MM.1S (cell line): ENCODE data around the gene F12.

Source experiments
- CTCF ChIP-seq: fragments of 300-600 bp; sonication (generic); IDR thresholded peaks from 2 replicates; pipeline ENCODE4 v1.5.1; 2016; ENCODE audit warnings: antibody characterized with exemption, low read length, mixed read lengths
- EZH2phosphoT487 ChIP-seq: fragments of 300-600 bp; sonication (generic); IDR thresholded peaks from 2 replicates; pipeline ENCODE4 v1.6.1; 2018; ENCODE audit warnings: antibody characterized with exemption, low read length

- TF ChIP-seq CTCF (no peak), EZH2phosphoT487 (no peak)
These were observed 29.1 kb upstream of the F12 start for GRCh38 chr5:177438468-177438867.
